Measurements from ENCODE around the gene RXFP4.
A peak's percentile ranks its signal among the peaks of the same experiment; 100 is the strongest.

RXFP4 gene

DNA sequence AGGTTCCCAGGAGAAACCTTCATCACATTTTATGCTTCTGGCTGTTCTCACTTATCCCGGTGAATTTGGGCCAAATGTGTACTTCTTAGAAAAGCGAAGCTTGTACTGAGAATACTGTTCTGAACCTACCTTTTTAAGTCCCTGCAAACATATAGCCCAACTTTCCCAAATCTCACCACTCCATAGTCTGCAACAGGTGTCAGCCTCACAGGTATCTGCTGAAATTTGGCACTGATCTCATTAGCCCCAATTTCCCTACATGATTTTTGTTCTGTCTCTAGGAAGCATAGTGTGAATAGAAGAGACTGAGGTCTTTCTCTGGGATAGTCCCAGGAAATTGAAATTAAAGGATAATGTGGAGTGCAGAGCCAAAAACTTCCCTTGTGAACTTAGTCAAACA, 41.8 kb upstream of the RXFP4 start:
- POLR2A ChIA-PET (ENCODE audit: low non-redundant PET) = no interaction called here
- no peak overlapping the region for H3K27ac ChIP-seq
- TF ChIP-seq CTCF (conservative IDR thresholded peaks at IDR 0.05; ENCODE audit: low read depth) = no peak
- CTCF ChIA-PET = no interaction called here
- DNase-seq (ENCODE audit: low spot score) = no peak

DNA sequence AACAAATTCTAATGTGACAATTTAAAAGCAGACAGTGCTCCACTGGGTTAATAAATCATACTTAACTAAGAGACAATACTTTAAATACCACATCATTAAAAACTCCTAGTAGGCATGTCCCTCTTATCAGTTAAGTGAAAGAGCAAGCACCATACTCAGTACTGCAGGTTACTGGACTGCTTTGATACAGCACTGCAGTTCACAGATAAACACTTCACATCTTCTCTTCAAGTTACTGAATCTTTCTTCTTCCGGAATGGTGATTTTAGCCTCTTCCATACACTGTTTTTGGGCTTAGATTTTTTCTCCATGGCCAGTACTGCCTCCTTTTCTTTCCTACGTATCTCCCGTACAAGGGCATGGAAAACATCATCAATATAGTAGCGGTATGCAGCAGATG, 41.3 kb upstream of the RXFP4 start:
- no peak overlapping the region for H3K27ac ChIP-seq
- DNase-seq (ENCODE audit: low spot score) = no peak
- no peak for TF ChIP-seq CTCF (conservative IDR thresholded peaks at IDR 0.05; ENCODE audit: low read depth)
- POLR2A ChIA-PET (ENCODE audit: low non-redundant PET) = no interaction called here
- CTCF ChIA-PET = no interaction called here

GRCh38 chr1:155904261-155904660, 37.2 kb upstream of the RXFP4 start:
- TF ChIP-seq CTCF (conservative IDR thresholded peaks at IDR 0.05; ENCODE audit: low read depth) = no peak
- ChIA-PET POLR2A (ENCODE audit: low non-redundant PET) (no interaction called here), CTCF (no interaction called here)
- no peak overlapping the region for H3K27ac ChIP-seq
- DNase-seq (ENCODE audit: low spot score) = no peak

- no peak for TF ChIP-seq CTCF (conservative IDR thresholded peaks at IDR 0.05; ENCODE audit: low read depth)
- POLR2A ChIA-PET (ENCODE audit: low non-redundant PET) = no interaction called here
- CTCF ChIA-PET = no interaction called here
- H3K27ac ChIP-seq = no peak overlapping the region
- DNase-seq (ENCODE audit: low spot score) = no peak
Measured at GRCh38 chr1:155909894-155910293, 31.5 kb upstream of the RXFP4 start.

DNA sequence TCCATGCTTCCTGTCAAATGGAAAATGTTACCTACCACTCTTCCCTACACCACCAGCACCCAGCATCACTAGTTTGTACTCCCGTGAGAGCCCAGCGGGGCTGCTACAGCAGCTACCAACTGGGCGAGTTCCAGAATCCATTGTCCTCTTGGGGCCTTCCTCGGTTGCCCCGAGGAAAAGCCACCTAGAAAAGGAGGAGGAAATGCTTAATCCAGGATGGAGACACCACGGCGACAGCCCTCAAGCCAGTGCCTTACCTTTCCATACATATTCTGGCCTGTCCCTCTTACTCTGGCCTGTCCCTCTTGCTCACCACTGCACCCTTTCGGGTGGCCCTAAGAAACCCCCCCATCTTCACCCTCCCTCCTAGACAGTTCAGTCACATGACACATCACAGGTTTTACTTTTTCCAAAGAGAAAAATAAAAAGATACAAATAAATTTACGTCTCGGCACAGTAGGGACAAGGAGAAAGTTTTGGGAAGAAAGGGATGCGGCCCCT, 30.8 kb upstream of the RXFP4 start:
- TF ChIP-seq CTCF (conservative IDR thresholded peaks at IDR 0.05; ENCODE audit: low read depth) = no peak
- peak; percentile 16 for DNase-seq (ENCODE audit: low spot score)
- POLR2A ChIA-PET (ENCODE audit: low non-redundant PET) = no interaction called here
- CTCF ChIA-PET = interaction anchor here (0.5 kb wide), 1 partner anchor 27 kb away, joined by 4 read pairs; no protein-coding TSS in a partner anchor
- peak overlapping the region; percentile 90 for H3K27ac ChIP-seq

DNA sequence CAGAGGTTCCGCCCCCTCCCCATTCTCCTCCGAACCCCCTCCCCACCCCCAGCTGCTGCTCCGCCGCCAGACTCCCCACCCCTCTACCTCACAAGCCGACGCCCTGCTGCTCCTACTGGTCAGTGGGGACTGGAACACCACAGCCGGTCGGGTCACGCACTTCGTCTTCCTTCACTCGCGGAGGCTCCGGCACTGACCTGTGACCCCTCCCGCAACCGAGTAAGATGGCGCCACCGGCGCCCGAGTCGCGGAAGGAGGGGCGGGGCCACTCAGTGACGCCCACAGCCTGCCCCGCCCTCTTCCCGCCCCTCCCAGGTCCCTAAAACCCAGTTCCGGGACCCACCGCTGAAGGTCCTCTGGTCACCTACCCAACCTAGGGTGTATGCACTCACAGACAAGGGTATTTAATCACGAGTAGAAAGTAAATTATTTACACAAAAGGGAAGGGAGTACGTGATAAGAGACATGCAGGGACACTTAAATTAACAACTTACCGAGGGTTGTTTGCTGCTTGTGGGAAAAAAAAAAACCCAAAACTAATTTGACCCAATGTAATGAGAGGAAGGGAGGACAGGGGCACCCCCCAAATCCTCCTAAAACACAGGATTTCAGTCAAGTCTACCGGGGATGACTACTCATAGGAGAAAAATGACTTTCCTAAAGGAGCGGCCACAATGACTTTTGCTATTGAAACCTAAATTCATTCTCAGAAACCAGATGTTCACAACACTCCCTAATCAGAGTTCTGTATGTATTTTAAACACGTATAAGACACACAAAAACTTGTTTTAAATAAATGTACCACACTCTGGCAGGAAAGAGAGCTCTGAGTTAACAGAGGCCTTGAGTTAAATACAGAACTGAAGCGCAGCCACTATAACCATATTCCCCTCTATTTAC, 30.0 kb upstream of the RXFP4 start, which contains the start of gene RIT1:
Gene RIT1 (minus strand): TSS at position 194 of the 900 bp plus-strand sequence. CDS start 588 bp downstream, outside the sequence.
- no peak for TF ChIP-seq CTCF (conservative IDR thresholded peaks at IDR 0.05; ENCODE audit: low read depth)
- CTCF ChIA-PET = interaction anchor here (0.5 to 0.6 kb wide), 2 partner anchors 16 to 27 kb away, joined by 3 to 4 read pairs; no protein-coding TSS in a partner anchor
- peak within 1 kb of the TSS; percentile 90 for H3K27ac ChIP-seq
- POLR2A ChIA-PET (ENCODE audit: low non-redundant PET) = no interaction called here
- DNase-seq (ENCODE audit: low spot score) = peak; percentile 82
